SKM-1 treated with dmso at 0.1 percent for 144 hours (cell line): ENCODE results near the gene PSMD1.

Experiments used
- DNase-seq: peaks from one replicate; lab custom pipeline; 2025; ENCODE audit not compliant: unreplicated experiment; lab: John Stamatoyannopoulos, UW

Gene PSMD1

DNA sequence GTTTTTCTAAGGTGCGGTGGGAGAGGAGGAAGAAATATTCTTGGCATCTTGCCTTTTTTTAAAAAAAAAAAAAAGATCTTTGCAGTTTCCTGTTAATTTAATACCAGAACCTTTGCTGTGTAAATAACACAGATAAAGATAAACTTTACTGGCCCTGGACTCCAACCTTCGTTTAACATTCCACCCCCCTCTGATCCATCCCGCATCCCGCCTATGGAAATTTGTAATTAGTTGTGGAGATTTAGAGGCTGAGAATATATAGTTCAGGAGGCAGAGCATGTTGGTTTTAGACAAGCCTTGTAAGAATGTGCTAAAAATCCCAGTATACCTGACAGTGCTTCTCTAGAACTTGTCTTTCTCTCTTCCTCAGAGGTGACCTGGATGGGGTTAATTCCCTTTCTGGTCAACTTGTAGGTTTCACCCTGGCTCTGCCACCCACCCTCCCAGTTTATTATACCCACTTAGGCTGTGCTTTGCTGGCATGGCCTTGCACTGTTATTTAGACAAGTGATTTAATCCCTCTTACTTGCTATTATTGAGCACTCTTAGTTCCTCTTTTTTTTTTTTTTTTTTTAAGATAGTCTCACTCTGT lies 22.3 kb upstream of the PSMD1 start:
- DNase-seq: no peak

DNA sequence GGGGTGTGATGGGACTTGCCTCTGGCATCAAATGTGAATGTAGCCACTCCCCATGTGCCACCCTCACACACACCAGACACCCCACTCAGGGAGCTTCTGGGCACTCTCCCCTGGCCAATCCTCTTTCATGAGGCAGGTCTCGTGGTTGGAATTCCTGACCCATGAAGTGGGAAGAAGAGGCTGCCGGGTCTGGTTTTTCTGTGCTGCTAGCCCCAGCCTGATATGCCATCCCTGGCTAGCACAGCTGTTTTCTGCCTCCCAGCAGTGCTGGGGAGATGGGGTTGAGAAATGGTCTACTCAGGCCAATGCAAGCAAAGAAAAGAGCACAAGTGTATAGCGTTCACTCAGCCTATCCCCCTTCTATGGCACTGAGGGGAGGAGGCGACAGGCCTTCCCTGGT lies 20.5 kb upstream of the PSMD1 start:
- DNase-seq: no peak

DNA sequence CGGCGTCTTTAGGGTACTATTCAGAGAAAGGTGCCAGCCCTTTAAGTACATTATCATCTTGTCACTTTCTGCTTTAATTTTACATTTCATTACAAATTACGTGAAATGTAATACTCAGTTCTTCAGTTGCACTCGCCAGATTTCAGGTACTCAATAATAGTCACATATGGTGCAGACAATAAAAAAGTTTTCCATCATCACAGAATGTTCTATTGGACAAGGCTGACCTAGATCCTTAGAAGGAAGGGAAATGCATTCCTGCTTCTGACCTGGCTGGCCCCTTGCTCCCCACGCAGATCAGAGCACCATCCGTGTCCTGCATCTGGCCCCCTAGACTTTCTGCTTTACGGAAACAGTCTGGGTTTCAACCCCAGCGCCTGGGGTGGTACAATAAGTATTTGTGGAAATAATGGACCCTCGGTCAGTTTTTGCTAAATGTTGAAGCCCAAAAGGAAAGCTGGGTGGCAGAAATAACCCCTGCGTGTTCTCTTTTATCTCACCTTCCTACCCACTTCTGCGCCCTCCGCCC lies 20.0 kb upstream of the PSMD1 start:
- DNase-seq: no peak

DNA sequence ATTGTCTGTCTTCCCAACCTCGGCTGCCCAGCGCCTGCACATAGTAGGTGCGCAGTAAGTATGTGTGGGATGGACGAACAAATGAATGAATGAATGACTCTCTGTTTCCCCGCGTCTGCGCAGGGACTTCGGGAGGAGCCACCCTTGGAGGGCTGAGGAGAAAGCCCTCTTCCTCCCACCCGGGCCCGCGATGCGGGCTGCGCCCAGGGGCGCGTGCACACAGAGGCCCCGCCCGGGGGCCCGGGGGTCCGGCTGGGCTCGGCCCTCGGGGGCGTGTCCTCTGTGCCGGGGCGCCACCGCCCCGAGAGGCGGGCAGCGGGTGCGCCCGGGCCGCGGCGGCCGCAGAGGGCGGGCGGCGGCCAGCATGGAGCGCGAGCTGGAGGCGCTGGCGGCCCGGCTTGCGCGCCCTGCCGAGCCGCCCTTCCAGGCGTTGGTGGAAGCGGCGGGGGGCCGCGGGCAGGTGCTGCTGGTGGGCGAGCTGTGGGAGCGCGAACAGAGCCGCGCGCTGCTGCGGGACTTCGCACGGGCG lies 19.4 kb upstream of the PSMD1 start, which contains the start of gene C2orf72:
Gene C2orf72, plus strand, starts transcription at position 322 of the 529 bp plus-strand sequence. Its CDS starts 43 bp downstream, at position 365.
- DNase-seq: no peak

DNA sequence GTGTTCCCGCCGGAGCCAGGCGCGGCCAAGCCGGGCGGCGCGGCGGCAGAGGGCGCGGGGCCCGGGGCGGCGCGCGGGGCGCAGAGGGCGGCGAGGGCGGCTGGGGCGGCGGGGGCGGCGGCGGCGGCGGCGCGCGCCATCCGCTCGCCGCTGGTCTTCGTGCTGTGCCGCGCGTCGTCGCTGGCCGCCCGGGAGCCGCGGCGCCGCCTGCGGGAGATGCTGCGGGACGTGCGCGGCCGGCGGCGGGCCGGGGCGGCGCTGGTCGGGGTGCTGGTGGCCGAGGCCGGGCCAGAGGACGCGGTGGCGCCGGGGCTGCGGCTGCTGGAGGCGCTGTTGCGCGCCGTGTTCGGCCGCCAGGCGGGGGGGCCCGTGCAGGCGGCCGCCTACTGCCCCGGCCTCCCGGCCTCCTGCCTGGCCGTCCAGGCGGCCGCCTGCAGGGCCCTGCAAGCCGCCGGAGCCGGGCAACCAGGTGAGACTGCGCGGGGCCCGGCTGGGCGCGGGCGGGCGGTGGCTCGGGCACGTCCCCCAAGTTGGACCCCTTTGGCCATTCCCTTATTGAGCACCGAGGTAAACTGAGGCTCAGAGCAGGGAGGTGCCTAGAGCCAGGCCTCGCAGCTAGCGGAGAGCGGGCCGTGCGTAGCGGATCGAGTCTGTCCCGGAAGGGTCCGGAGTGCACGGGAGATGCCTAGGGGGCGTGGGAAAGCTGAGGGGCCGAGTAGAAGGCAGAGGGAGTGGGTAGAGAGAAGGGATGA lies 18.8 kb upstream of the PSMD1 start:
- DNase-seq: no peak

DNA sequence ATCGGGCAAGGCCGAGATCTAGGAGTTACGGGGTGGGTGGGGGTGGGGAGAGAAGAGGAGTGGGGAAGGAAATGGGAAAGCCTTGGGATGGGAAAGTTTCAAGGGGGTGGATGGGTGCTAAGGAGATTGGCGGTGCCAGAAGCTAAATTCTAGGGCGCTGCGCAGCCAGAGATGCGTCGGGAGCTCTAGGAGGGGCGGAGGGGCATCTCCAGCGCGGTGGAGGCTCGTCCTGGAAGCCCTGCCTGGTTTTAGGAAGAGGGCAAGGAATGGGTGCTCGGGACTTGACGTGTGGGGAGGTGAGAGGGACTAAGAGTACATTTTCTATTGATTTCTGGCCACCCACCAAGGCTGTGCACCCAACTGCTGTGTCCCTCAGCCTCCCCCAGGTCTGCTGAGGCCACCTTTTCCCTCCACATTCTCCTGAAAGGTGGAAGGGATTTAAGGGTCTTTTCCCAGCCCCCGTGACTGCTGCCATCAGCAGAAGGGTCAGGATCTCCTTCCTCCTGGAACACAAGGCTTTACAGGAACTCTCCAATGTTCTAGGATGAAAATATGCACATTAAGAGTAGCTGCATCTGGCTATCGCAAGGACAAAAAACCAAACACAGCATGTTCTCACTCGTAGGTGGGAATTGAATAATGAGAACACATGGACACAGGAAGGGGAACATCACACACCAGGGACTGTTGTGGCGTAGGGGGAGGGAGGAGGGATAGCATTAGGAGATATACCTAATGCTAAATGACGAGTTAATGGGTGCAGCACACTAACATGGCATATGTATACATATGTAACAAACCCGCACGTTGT lies 18.0 kb upstream of the PSMD1 start:
- DNase-seq: no peak

DNA sequence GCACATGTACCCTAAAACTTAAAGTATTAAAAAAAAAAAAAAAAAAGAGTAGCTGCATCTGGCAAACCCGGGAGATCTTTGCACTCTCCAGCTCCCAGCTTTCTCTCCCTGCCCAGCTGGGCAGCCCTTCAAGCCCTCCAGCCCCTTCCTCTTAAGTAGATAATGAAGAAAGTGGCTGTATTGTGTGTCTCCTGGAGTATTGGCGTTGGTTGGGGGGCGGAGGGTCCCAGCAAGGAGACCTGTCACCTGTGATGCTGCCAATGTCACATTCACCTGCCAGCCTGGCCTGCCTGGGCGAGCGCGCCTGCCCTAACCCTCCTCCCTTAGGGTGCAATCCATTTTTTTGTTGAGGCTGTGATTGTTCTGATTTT lies 17.4 kb upstream of the PSMD1 start:
- no peak for DNase-seq

DNA sequence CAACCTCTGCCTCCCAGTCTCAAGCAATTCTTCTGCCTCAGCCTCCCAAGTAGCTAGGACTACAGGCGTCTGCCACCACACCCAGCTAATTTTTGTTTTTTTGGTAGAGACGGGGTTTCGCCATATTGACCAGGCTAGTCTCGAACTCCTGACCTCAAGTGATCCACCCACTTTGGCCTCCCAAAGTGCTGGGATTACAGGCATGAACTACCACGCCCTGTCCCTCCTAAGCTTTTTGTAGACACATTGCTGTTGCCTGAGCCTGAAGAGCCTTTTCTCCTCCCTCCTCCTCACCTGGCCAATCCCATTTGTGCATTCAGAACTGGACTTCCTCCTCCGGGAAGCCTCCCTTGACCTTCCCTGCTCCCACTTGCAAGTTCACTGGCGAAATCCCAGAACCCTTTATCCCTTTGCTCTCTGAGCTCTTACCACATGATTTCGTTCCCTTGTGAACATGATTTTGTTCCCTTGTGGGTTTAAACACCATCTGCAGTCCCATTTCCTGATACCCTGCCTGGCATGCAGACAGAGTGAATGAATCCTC lies 16.8 kb upstream of the PSMD1 start:
- no peak for DNase-seq

DNA sequence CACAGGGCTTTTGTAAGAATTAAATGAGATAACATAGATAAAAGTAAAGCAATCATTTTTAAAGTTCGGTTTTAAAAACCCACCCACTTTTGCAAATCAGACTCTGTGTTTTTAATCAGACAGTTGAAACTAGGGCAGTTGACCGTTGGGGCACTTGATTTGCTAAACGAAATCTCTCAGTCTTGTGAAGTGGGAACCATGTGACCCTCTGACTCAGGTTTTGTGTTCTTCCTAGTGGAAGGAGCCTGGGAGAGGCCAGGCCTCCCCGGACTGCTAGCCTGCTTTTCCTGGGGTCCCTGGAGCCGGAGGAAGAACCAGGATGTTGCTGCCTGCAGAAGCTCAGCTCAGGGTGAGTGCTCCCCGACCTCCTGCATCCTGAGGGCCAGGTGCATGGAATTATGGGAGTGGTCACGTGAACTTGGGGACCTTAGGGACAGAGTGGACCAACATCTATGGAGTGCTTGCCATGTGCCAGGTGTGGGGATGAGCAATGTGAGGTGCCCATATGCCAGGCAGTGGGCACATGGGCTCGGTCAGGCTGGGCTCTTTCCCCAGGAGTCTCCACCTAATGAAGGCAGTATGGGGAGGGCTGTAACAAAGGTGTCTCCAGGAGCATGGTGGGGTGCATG lies 15.5 kb upstream of the PSMD1 start:
- no peak for DNase-seq

DNA sequence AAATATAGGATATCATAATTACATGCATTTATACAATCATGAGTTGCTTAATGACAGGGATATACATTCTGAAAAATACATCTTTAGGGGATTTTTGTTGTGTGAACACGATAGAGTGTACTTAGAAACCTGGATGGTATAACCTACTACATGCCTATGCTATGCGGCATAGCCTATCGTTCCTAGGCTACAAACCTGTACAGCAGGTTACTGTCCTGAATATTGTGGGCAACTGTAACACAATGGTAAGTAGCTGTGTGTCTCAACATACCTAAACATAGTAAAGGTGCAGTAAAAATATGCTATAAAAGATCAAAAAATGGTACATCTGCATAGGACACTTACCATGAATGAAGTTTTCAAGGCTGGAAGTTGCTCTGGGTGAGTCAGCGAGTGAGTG lies 12.9 kb upstream of the PSMD1 start:
- no peak for DNase-seq

DNA sequence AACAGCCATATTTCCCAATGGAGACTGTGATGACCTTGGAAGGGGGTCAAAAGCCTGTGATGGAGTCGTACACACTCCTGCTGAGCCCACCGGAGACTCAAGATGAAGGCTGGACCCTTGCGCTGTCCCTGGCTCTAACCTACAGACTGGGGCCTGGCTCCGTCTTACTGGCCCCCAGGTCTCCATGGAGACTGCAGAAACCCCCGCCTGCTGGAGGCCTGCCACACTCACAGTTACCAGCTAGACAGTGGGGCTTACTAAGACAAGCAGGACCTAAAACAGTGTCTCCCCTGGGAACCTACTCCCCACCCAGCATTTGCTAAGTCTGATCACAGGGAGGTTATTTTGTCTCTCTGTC lies 9.8 kb upstream of the PSMD1 start:
- DNase-seq: no peak

DNA sequence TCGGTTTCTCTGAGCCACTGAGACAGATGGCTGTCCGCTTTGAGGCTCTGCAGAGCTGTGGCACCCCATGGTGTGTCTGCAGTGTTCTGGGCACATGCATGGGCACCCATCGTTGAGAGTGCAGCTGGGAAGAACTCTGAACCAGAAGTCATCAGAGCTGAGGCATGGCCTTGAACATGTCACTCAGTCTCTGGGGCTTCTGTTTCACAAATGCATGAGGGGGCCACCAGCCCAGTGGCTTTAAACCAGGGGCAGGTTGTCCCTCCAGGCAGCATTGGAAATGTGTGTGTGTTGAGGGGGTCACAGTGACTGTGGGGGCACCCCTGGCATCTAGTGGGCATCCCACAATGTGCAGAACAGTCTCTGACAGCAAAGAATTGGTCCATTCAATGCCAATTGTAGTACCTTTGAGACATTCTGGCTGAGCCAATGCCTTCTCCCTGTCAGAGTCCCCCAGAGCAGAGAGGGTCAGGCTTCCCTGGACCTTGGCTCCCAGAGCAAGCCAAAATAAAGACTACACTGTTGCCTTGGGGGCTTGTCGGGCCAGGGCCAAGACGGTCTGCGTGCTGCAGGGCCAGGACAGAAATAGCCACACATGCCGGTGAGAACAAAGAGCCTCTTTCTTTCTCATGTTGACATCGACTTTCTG lies 9.3 kb upstream of the PSMD1 start:
- no peak for DNase-seq

DNA sequence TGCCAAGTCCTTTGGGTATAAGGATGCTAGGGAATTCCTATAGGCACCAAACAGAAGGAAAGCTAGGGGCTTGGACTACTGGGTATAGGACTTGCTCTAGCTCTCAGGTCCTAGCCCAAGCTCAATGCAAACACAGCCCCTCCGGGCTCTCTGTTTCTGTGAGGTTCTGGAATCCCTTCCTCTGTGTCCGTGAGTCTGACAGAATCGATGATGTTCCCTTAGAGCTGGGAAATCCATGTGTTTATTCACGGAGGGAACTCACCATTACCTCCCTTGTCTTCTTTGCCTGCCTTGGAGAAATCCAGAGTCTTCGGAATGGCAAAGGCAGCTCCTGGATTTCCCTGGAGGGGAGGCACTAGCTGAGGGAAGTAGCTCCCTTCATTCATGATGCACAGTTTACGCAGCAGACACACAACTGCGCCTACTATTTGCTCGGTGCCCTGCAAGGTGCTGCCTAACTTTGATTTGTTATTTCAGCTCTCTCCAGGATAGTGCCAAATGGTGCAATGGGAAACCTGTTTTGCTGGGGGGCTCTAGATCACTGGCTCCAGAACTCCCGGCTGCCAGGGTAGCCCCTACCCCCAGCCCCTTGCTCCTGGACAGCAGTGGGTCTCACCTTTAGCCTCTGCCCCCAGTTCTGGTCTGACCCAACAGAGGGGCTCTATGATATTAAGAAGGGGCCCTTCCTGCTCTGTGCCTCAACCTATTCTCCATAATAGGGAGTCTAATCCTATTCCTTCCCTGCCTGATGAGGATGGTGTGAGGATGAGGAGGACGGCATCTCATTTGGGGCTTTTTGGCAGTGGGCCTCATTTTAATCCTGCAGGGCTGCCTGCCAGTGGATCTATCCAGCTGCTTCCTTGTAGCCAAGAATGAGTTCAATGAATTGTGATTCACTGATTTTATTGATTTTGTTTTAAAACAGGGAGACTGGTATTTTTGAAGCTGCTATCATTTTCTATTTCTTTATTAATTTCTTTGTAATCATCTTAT lies 8.4 kb upstream of the PSMD1 start:
- no peak for DNase-seq

DNA sequence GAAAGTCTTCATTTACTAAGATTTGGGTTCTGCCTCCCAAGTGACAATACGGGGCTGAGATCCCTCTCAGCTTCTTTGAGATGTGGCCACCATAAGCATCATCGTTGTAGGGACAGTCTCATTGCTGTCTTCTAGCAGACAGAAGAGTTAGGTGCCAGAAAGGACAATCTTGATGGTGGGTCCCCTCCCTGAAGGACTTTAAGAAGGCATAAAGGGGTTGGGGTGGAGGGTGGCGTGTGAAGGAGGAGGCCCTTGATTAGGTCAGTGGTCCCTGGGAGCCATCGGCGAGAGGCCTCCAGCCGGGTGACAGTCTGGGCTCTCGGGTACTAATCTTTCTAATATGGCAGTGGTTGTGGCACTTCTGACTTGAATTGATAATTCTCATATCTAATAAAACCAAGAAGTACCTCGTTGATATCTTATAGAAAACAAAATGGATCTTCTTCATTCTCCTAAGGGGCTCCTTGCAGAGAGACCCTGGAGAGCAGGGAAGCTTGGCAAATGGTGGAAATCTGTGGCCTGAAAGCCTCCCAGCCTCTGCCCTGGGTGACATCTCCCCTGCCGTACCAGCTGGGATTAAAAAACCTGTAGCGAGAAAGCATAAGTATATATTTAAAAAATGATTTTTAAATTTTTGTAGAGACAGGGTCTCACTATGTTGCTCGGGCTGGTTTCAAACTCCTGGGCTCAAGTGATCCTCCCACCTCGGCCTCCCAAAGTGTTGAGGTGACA lies 7.2 kb upstream of the PSMD1 start:
- DNase-seq: no peak

DNA sequence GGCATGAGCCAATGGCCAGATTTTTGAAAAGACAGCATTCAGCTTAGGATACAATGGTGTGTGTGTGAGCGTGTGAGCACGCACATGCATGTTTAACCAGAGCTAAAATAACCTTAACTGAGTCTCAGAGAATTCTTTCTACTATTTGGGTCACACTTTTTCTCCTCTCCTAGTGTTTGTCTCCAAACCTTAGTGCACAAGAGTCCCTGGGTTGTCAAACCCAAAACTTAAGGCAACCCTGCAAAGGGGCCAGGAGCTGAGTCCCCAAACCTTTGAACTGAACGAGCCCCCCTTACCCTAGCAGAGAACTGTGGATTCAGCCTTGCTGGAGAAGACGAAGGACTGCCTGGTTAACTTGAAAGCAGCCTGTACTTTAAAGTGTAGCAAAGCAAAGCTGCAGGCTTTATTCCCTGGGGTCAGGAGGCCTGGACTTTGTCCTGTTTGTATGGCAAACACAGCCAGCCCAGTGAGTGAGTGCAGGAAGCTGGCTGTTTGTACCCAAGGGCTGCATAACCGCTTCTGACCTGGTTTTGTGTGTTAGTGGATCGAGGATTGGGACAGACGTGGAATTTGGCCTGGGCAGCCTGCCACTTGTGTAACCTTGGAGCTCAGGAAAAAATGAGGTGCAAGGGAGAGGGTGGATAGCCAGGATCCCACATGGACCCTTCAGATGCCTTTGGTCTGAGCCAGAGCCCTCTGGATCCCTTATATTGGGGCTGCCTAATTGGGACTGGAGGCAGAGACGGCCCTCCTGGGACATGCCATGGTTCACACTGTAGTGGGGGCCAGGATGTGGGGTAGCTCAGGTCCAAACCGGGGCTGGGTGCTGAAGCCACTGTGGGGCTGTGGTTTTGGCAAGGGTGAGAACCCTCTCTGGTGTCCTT lies 6.4 kb upstream of the PSMD1 start:
- no peak for DNase-seq

DNA sequence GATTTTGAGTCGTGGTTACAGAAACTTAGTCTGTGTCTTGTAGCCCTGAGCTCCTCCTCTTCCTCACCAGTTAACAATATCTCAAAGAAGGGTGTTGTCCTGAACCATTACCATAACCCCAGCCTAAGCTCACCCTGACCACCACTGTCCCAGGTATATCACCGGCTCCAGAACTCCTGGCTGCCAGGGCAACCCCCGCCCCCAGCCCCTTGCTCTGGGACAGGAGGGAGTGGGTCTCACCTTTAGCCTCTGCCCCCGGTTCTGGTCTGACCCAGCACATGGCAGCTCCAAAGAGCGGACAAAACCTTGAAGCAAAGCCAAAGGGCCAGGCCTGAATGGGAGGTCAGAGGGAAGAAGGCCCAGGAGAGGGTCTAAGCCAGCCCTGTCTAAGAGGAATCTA lies 5.6 kb upstream of the PSMD1 start:
- no peak for DNase-seq
